PC-9 (cell line): ENCODE measurements around the gene UQCRH. TPM values are rescaled to one million over a fixed set of nuclear protein-coding genes. Genes with fewer than 3 reads are reported as not detected.
A peak's percentile ranks its signal among the peaks of the same experiment; 100 is the strongest.

Experiments
- BruUV-seq: library from RNA; stranded (reverse); fragments of 400-500 nt; replicated peaks from 2 replicates; lab custom pipeline; 2021; lab: Mats Ljungman, UMichigan
- CTCF ChIA-PET: fragments of 300-600 bp; sonication (Branson Sonifier 250); formaldehyde crosslinking; loops from one replicate; lab custom pipeline; 2022; ENCODE audit warnings: antibody characterized with exemption; lab: Charles Lee
- POLR2A ChIA-PET: fragments of 300-600 bp; sonication (Branson Sonifier 250); formaldehyde crosslinking; loops from one replicate; lab custom pipeline; 2022; ENCODE audit warnings: antibody characterized with exemption; ENCODE audit not compliant: unreplicated experiment; lab: Charles Lee
- DNase-seq, 2 experiments: peaks; one replicate each; pipeline versions ENCODE4 v3.0.0 to v3.0.0-alpha.2; 2015 to 2022; ENCODE audit warnings: mixed read lengths in 1 of 2
- H2AFZ ChIP-seq: fragments of 200-600 bp; sonication (generic); 2 replicates; pipeline ENCODE4 v1.8.1; 2017; ENCODE audit warnings: antibody characterized with exemption
- H3F3A ChIP-seq: fragments of 200-600 bp; sonication (generic); 2 replicates; pipeline ENCODE4 v1.8.1; 2017; ENCODE audit warnings: antibody characterized with exemption, mild to moderate bottlenecking, low read depth; ENCODE audit not compliant: insufficient read depth
- H3K27ac ChIP-seq: fragments of 200-600 bp; sonication (generic); 2 replicates; pipeline ENCODE4 v1.6.1; 2016; ENCODE audit warnings: mixed run types
- H3K27me3 ChIP-seq: fragments of 200-600 bp; sonication (generic); 2 replicates; pipeline ENCODE4 v1.6.1; 2016; ENCODE audit warnings: low read depth, mixed run types; ENCODE audit not compliant: insufficient read depth
- H3K36me3 ChIP-seq: fragments of 200-600 bp; sonication (generic); 2 replicates; pipeline ENCODE4 v1.6.1; 2016; ENCODE audit warnings: low read depth, mixed run types
- H3K4me1 ChIP-seq: fragments of 200-600 bp; sonication (generic); replicated peaks from 2 replicates; pipeline ENCODE4 v1.6.1; 2016; ENCODE audit warnings: mixed run types; ENCODE audit not compliant: insufficient read depth
- H3K4me2 ChIP-seq: fragments of 200-600 bp; sonication (generic); 2 replicates; pipeline ENCODE4 v1.6.1; 2017; ENCODE audit warnings: mixed run types
- H3K4me3 ChIP-seq: fragments of 200-600 bp; sonication (generic); 2 replicates; pipeline ENCODE4 v1.6.1; 2016; ENCODE audit warnings: mixed run types
- H3K79me2 ChIP-seq: fragments of 200-600 bp; sonication (generic); 2 replicates; pipeline ENCODE4 v1.6.1; 2017; ENCODE audit warnings: low read depth, mixed run types
- H3K9me2 ChIP-seq: fragments of 200-600 bp; sonication (generic); 2 replicates; pipeline ENCODE4 v1.8.1; 2017; ENCODE audit warnings: mild to moderate bottlenecking; ENCODE audit not compliant: insufficient read depth
- H3K9me3 ChIP-seq: fragments of 200-600 bp; sonication (generic); 2 replicates; pipeline ENCODE4 v1.8.1; 2016; ENCODE audit warnings: low read depth; ENCODE audit not compliant: insufficient read depth
- H4K20me1 ChIP-seq: fragments of 200-600 bp; sonication (generic); 2 replicates; pipeline ENCODE4 v1.8.1; 2017; ENCODE audit not compliant: insufficient read depth
- EZH2 ChIP-seq: fragments of 200-600 bp; sonication (generic); IDR thresholded peaks from 2 replicates; pipeline ENCODE4 v1.8.0; 2017; ENCODE audit warnings: antibody characterized with exemption, low read depth
- intact Hi-C: fragments of 100-400 bp; cut with micrococcal nuclease; formaldehyde crosslinking; loops from one replicate; pipeline ENCODE4 v1.10.0; 2022; ENCODE audit not compliant: unreplicated experiment
- total RNA-seq: library from RNA; stranded (reverse); gene quantifications from 2 replicates; pipeline ENCODE4 v1.2.3, GENCODE V29; 2021
- TF ChIP-seq, protein P1 (sequence below): fragments of 200-600 bp; sonication (generic); conservative IDR thresholded peaks from 2 replicates; pipeline ENCODE4 v1.6.1; 2017; ENCODE audit warnings: mixed run types, antibody characterized with exemption, mild to moderate bottlenecking, moderate library complexity

UQCRH gene
- total RNA-seq, 1 experiment from 2014 or later: 551 TPM

GRCh38 chr1:46278807-46279206, 24.7 kb upstream of the UQCRH start:
- Histone ChIP-seq H3K27me3 (no peaks in the 10 kb centered on the region), H3K36me3 (peaks cover 14% of the 10 kb centered on the region; the same call in 1 of the 2 replicates), H3K9me2 (no peaks in the 10 kb centered on the region), H3K9me3 (no peaks in the 10 kb centered on the region), H3K79me2 (no peaks in the 10 kb centered on the region), H4K20me1 (no peaks in the 10 kb centered on the region), H3K4me3 (no peak overlapping the region), H3K4me2 (no peak overlapping the region), H3F3A (peaks cover 27% of the 10 kb centered on the region; the same call in 1 of the 2 replicates), H3K4me1 (no peaks in the 10 kb centered on the region), H2AFZ (no peak overlapping the region), H3K27ac (no peak overlapping the region)
- TSS peak; percentile 5 for BruUV-seq
- DNase-seq: peak in 1 of 2 experiments; percentile 65
- TF ChIP-seq EZH2: no peak
- TF ChIP-seq, protein P1, sequence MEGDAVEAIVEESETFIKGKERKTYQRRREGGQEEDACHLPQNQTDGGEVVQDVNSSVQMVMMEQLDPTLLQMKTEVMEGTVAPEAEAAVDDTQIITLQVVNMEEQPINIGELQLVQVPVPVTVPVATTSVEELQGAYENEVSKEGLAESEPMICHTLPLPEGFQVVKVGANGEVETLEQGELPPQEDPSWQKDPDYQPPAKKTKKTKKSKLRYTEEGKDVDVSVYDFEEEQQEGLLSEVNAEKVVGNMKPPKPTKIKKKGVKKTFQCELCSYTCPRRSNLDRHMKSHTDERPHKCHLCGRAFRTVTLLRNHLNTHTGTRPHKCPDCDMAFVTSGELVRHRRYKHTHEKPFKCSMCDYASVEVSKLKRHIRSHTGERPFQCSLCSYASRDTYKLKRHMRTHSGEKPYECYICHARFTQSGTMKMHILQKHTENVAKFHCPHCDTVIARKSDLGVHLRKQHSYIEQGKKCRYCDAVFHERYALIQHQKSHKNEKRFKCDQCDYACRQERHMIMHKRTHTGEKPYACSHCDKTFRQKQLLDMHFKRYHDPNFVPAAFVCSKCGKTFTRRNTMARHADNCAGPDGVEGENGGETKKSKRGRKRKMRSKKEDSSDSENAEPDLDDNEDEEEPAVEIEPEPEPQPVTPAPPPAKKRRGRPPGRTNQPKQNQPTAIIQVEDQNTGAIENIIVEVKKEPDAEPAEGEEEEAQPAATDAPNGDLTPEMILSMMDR: no peak
- ChIA-PET POLR2A (no interaction called here), CTCF (no interaction called here)
- intact Hi-C loops: no loop called here

- BruUV-seq: no TSS peak
- CTCF ChIA-PET: interaction anchor here (0.6 kb wide), 1 partner anchor 231 kb away, joined by 4 read pairs; no protein-coding TSS in a partner anchor
- Histone ChIP-seq H3K9me2 (no peaks in the 10 kb centered on the region), H3K27me3 (no peaks in the 10 kb centered on the region), H3K27ac (no peak overlapping the region), H3K4me1 (no peaks in the 10 kb centered on the region), H3K4me3 (no peak overlapping the region), H3K4me2 (no peak overlapping the region), H3K9me3 (no peaks in the 10 kb centered on the region), H3F3A (peaks cover 35% of the 10 kb centered on the region), H2AFZ (no peak overlapping the region), H3K79me2 (no peaks in the 10 kb centered on the region), H4K20me1 (no peaks in the 10 kb centered on the region), H3K36me3 (peaks cover 14% of the 10 kb centered on the region; the same call in 1 of the 2 replicates)
- POLR2A ChIA-PET: interaction anchor here (0.7 kb wide), 1 partner anchor 13 kb away, joined by 3 read pairs; no protein-coding TSS in a partner anchor
- no peak for DNase-seq
- intact Hi-C loops: no loop called here
- TF ChIP-seq, protein P1: no peak
- TF ChIP-seq EZH2: no peak
These were observed 23.4 kb upstream of the UQCRH start for GRCh38 chr1:46280092-46280491.

DNA sequence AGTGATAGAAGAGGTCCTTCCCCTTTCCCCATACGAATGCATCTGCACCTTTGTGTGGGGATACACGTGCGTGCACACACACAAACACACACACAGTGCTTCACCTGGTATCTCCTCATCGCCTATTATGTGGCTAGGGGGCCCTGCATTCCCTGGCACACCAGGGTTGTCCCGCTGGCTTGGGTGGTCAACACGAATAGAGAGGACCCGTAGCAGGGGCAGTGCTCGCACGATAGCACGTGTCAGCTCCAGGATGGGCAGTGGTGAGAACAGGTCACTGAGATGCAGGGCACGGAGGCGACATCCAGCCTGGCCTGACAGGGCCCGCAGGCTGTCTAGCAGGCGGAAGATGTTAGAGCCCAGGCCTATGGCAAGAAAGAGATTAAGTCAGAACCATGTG, 22.5 kb upstream of the UQCRH start:
- Histone ChIP-seq H3K36me3 (peaks cover 14% of the 10 kb centered on the region; the same call in 1 of the 2 replicates), H4K20me1 (no peaks in the 10 kb centered on the region), H3K4me1 (no peaks in the 10 kb centered on the region), H3F3A (peaks cover 35% of the 10 kb centered on the region), H3K9me2 (no peaks in the 10 kb centered on the region), H3K27ac (no peak overlapping the region), H2AFZ (no peak overlapping the region), H3K27me3 (no peaks in the 10 kb centered on the region), H3K4me2 (no peak overlapping the region), H3K9me3 (no peaks in the 10 kb centered on the region), H3K79me2 (no peaks in the 10 kb centered on the region), H3K4me3 (no peak overlapping the region)
- no TSS peak for BruUV-seq
- intact Hi-C loops: no loop called here
- POLR2A ChIA-PET: interaction anchor here (0.5 kb wide), 1 partner anchor 152 kb away, joined by 4 read pairs; no protein-coding TSS in a partner anchor
- no peak for DNase-seq
- no peak for TF ChIP-seq EZH2
- TF ChIP-seq, protein P1: no peak
- CTCF ChIA-PET: interaction anchor here (0.6 kb wide), 1 partner anchor 232 kb away, joined by 4 read pairs; no protein-coding TSS in a partner anchor
